AML-193 (cell line): Measurements from ENCODE around the gene SMNDC1.
"Not testable (repeated sequence)": the region's sequence is repeated elsewhere in the genome, so short reads cannot be mapped to it uniquely, and the experiment has no call there.

Experiments
- DNase-seq, 2 experiments: peaks; one replicate each; lab custom pipeline; 2025; lab: John Stamatoyannopoulos, UW

SMNDC1 gene

DNA sequence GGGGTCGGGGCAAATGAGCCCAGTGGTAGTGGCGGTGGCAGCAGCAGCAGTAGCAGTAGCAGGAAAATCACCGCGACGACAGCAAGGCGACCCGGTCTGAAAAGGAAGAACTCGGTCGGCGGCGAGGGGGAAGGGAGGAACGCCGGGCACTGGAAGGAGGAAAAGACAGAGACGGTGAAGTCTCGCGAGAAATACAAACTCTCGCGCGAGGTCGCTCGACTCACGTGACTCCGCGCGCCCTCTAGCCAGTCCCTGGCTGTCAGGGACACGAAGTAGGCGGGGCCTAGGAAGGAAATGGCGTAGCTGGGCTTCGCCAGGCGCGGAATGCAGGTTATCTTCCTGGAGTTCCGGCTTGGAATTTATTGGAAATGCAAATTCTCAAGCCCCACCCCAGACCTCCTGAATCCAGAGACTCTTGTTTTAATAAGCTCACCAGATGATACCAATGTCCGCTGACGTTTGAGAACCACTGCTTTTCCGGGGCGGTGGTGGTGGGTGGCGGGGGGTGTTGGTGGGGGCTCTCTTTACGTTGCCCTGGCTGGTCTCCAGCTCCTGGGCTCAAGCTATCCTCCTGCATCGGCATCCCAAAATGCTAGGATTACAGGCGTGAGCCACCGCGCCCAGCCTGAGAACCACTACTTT, at the start of gene SMNDC1:
Gene SMNDC1 (minus strand): TSS at position 141 of the 642 bp plus-strand sequence. CDS start 1,333 bp downstream, outside the sequence.
- peak; percentile 91 to 92 for DNase-seq

DNA sequence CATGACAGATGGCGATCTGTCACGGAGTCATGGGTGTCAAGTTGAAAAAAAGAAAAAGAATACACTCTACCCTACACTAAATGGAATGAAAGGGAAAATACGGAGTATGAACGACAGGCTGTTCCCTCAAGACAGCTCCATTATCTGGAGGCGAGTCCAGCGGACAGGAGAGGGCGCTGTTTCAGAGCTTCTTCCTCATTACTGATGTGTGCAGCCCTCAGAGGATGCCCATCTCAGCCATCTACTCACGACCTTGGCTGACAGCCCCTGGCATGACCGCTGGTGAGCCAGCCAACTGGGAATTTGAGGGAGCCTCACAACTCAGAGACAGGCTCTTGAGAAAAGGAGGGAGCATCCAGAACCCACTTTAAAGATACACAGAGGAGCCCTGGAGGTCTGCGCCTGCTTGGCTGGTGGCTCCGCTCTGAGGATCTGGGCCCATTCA, 49.6 kb upstream of the SMNDC1 start:
- peak; percentile 50 to 60 for DNase-seq

DNA sequence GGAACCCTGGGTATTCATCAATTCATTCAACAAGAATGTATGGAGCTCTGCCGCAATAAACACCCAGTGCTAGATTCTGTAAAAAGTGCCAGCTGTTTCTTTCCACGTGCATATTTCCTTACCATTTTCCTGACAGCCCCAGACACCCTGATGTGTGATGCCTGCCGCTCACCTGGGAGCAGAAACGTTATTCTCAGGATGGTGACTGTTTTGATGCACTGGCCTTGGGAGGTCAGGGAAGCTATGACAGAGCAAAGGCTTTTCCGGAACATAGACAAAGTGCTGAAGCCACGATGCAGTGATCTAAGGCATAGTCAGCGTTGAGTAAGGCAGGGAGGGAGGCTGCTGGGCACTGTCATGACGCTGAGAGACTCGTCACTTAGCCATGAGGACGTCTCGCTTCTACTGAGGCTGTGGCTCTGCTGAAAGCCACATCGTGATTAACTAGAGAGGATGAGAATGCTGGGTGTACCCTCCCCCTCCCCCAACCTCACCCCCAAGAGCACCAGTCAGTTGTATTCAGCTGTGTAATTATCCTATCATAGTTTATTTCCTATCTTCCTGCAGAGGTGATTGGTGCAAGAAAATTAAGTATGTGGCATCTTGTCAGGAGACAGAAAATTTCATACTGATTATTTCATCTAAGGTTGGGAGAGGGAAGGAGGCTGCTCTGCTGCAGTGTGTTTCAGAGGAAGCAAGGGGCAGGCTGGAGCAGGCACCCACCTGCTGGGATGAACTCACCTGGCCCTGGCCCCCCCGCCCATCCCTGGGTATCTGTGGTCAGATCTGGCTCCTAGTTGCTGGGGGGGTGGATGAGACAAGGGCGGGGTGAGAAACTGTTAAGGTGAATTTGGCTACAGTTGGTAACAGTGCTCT, 48.8 kb upstream of the SMNDC1 start:
- no peak for DNase-seq

DNA sequence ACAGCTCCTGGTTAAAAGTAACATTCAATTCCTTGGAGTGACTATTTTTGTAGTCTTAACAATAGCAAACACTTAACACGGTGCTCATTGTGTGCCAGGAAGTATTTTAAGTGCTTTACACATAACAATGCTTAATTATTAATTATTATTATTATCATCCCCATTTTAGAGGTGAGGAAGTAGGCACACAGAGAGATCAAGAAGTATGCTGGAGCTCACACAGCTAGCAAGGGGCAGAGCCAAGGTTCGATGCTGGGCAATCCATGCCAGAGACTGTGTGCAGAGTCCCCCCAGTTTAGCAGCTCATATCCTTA, 48.2 kb upstream of the SMNDC1 start:
- no peak for DNase-seq

DNA sequence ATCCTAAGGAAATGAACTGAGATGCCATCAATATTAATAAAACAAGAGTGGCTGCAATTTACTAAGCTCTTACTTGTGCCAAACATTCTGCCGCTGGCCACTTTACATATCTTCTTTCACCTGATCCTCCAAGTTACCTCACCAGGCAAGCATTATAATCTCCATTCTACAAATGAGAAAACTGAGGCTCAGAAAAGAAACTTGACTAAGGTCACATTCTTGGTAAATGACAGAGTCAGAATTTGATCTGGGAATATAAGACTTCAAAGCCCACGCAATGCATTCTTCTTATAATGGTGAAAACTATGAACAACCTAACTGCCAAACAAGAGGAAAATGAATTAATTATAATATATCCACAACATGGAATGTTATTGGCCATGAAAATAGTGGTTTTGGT, 46.1 kb upstream of the SMNDC1 start:
- DNase-seq = no peak

DNA sequence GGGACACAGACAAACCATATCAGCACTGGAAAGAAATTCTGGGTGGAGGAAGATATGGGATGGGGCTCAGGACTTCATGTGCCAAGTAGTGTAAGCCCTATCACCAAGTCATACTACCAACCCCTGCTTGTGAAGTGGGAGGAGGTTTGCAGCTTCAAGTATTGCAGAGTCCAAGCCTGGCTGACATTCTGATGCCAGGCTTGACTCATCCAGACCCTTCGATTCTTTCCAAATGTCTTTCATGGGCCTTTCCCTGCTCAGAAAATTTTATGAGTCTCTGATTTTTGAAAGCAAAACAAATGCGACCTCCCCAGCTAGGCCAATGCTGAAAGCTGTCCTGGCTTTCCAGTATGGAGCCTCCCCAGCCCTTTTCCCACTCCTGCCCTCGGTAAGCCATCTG, 45.1 kb upstream of the SMNDC1 start:
- DNase-seq = no peak

DNA sequence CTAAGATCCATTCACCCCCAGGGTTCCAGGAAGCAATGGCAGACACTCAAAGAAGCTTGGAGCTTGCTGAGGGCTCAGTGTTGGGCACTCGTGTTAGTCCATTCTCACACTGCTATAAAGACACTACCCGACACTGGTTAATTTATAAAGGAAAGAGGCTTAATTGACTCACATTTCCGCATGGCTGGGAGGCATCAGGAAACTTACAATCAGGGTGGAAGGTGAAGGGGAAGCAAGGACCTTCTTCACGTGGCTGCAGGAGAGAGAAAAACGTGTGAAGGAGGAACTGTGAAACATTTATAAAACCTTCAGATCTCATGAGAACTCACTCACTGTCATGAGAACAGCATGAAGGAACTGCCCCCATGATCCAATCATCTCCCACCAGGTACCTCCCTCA, 44.7 kb upstream of the SMNDC1 start:
- no peak for DNase-seq

DNA sequence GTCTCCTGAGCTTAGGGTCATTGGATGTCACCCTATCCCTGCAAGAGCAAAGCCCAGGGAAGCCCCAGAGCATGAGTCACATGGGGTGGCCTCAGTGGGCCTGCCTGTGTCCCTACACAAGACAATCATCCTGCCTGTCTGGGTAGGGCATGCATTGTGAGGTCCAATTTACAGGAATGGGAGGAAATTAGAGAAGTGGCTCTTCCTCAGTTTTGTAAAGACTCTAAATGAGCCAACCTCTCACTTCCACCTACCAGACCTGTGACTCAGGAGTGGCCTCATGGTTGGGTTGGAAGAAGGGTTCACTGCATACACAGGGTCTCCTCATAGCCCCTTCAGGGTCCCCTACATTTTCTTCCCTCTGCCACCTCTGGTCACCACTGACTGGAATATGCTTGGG, 43.6 kb upstream of the SMNDC1 start:
- DNase-seq = no peak

DNA sequence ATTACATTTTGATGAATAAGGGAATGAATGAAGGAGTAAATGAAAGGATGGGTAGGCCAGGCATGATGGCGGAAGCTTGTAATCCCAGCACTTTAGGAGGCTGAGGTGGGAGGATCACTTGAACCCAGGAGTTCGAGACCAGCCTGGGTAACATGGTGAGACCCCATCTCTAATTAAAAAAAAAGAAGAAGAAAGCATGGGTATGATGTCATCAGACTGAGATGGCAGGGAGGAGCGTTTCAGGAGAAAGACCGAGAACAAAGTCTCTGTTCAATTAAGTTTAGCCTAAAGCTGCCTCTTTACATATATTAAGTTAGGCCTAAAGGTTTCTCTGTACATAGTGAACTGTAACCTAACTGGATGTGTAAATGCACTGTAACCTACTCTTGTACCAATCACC, 42.2 kb upstream of the SMNDC1 start:
- DNase-seq = no peak

DNA sequence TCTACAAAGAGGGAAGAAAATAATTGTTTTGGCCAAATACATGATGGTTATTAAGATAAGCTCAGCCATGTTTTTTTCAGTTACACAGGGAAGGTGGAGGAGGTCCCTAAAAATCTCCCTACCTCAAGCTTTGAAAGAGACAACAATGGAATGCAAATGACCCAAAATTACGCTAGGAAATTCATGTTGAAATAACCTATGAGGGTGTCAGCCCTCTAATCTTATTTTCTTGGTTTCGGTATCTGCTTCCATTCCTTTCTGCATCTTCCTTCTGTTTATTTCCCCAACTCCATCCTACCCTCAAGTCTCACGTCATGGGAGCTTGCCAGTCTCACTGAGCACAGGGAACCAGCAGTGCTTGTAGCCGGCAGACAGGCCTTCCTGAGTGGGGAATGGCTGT, 40.6 kb upstream of the SMNDC1 start:
- DNase-seq = no peak

DNA sequence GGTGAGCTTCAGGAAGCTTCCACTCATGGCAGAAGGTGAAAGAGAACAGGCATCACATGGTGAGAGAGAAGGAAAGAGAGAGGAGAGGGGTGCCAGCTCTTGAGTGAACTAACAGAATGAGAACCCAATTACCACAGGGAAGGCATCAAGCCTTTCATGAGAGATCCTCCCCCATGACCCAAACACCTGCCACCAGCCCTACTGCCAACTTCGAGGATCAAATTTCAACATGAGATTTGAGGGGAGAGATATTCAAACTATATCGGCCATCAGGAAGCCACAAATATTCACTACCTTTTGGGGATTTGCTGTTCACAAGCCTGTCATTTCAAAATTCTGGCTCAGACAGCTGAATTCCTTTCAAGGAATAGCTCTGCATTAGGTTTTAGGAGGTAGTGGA, 39.9 kb upstream of the SMNDC1 start:
- no peak for DNase-seq

DNA sequence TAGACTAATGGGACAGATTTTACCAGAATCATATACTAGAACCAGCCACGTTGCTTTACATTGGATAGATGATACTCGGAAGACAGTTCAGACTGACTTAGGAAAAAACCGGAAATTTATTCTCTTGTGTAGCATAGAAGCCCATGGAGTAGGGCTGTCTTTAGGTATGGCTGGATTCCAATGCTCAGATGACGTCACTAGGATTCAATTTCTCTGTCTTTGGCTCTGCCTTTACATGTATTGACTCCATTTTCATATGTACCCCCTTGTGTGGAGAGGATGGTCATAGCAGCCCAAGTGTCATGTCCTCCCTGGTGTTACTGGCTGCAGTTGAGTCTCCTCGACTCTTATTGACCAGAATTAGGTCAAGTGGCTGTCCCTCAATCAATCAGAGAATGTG, 39.2 kb upstream of the SMNDC1 start:
- DNase-seq = no peak

DNA sequence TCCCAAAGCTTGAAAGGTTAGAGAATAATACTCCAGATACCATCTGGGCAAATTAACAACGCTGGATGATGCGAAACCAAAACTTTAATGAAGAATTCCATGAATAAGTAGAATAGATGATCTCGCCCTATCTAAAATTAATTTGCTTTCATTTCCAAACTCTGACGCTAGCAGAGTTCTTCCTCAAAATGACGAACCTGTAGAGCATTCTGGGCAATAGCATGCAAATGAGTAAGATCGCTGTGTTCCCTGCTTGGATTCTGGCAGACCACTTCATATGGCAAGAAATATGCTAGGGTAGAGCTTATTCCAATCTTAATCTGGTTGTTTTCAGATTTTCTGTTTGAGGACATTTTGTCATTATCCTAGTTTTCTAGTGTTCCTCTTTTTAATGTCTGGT, 36.1 kb upstream of the SMNDC1 start:
- DNase-seq = no peak

DNA sequence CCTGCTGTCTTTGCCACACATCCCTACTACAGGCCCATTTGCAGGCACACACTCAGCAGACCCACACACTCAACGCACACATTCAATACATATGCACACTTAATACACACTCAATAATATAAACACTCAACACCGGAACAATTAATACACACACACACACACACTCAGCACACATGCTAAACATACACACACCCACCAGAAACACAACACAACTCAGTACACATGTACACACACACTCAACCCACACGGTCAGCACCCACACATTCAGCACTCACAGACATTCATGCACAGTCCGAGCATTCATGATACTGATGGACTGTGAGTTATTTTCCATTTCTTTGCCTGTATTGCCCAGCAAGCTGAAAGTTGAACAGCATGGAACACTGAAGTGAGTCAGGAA, 35.4 kb upstream of the SMNDC1 start:
- DNase-seq = no peak

DNA sequence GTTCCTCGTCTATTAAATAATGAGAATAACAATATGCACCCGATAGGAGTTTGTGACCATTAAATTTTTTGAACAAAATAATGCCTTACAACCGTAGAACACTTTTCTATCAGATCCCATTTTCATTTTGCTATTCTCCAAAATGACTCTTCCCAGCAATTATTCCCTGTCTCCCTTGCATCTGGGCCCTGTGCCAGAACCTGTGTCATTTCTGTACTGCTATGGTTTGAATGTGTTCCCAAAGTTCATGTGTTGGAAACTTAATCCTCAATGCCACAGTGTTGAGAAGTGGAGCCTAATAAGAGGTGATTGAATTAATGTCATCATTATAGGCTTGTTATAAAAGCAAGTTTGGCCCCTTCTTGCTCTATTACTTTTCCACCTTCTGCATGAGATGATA, 33.2 kb upstream of the SMNDC1 start:
- DNase-seq = no peak

DNA sequence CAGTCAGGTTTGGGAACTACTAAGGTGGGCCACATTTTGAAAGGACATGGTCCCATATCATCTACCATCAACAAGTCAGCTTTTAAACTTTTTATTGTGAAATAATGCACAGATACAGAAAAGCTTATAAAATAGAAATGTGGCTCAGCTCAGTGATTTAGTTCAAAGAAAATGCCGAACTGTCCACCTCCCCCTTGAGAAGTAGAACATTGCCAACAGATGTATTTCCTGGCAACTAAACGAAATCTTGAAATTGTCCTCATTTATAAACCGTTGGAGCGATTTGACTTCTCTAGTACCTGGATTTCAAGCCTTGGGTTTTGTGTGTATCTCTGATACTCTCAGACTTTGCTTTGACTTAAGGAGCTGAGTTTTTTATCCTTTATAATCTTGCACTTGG, 32.7 kb upstream of the SMNDC1 start:
- DNase-seq = no peak

DNA sequence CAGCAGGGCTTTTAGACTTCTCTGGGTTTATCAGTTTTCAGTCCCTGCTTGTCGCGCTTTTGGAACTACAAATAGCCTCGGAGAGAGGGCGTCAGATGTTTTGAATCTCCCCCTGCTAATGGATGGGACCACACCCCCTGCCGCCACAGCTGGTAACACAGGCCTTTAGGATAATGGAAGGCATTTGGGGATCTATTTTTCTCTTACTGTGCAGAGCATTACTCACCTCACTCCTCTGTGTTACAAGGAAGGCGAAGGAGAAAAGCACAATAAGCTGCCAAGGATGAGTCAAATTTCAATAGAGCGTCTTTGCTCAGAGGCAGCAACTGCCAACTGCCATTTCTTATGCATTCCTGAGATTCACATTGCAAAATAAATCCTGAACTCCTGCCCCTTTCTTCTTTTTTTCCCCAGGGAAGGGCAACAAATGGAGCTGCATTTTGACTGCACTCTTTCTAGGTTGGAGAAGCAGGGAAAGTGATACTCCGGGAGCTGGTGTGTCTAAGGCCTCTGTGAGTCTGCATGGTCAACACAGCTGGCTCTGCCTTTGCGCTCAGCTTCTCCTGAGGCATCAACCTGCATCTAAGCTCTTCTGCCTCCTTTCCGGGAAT, 31.5 kb upstream of the SMNDC1 start:
- DNase-seq = no peak

DNA sequence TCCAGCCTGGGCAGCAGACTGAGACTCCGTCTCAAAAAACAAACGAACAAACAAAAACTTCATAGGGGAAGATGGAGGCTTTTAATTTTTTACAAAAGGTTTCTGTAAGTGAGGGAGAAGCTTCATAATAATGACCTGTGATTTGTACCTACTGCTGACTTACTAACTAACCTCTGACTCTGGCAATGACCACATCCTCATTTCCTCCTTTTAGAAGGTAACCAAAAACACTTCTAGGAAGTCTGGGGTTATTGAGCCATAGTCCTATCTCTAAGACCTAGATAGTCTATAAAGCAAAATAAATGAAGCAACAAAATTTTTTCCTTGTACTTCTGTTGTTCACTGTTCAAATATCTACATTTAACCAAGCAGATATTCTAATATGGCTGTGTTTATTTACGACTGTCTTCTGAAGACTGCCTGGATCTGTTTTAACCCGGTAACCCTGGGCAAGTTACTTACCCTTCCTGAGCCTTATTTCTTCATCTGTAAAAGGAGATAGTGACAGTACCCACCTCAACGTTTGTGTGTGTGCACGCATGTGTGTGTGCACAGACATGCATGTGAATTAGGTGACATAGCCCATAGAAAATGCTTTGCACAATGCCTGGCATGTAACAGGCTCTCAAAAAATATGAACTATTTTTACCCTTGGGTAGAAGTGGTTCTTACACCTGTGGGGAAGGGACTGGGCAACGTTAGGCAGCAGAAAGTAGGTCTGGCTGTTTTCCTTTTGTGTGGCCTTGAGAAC, 30.8 kb upstream of the SMNDC1 start:
- peak; percentile 52 to 67 for DNase-seq

DNA sequence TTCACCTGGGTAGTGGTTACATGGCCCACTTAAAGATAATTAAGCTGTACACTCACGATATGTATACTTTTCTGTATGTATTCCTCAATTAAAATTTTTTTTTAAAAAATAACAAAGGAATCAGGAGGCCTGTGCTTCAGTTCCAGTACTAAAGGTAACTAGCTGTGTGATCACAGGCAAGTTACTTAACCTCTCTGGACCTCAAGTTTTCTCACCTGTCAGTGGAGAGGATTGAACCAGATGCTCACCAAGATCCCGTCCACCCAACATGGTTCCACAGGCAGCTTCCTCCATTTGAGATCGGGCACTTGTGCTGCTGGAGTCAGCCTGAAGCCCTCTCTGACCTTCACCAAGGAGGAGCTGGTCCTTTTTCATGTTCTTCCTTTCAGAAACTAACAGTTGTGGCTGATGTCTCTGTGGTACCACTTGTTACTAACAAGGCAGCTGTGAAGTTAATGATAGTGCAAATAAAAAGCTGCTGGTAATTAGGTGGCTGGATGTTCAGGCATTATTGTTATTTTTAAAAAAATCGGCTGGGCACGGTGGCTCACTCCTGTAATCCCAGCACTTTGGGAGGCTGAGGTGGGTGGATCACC, 29.4 kb upstream of the SMNDC1 start:
- DNase-seq = no peak

DNA sequence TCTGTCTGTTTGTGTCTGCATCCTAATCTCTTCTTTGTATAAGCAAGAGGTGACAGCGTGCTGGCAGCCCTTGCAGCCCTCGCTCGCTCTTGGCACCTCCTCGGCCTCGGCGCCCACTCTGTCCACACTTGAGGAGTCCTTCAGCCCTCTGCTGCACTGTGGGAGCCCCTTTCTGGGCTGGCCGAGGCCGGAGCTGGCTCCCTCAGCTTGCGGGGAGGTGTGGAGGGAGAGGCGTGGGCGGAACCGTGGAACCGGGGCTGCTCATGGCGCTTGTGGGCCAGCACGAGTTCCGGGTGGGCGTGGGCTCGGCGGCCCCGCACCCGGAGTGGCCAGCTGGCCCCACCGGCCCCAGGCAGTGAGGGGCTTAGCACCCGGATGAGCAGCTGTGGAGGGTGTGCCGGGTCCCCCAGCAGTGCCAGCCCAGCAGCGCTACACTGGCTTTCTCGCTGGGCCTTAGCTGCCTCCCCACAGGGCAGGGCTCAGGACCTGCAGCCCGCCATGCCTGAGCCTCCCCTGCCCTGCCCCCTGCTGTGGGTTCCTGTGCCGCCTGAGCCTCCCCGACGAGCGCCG, 26.6 kb upstream of the SMNDC1 start:
- not testable (repeated sequence) for DNase-seq

DNA sequence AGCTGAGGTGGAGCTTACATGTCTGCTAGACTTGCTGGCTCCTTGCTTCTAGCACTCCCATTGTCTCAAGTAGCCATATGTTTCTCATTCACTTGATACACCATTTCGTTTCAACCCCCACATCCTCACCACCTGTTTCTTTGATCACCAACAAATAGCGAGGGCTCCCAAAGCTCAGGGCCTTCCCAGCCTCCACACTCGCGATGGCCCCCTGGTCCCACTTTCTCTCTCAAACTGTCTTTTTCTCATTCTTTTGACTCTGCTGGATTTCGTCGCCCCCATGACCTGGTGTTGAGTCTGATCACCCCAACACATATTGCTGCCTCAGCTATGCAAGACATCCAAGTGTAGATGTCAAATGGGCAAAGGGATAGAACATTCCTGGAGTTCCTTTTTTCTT, 26.0 kb upstream of the SMNDC1 start:
- DNase-seq = no peak
